Measurements from ENCODE around the gene ZNF282. TPM values are rescaled to one million over a fixed set of nuclear protein-coding genes. Genes with fewer than 3 reads are reported as not detected.

Gene ZNF282
- total RNA-seq, 4 donors from 2014 or later: 10.6 to 83.3 (median 17.7) TPM

DNA sequence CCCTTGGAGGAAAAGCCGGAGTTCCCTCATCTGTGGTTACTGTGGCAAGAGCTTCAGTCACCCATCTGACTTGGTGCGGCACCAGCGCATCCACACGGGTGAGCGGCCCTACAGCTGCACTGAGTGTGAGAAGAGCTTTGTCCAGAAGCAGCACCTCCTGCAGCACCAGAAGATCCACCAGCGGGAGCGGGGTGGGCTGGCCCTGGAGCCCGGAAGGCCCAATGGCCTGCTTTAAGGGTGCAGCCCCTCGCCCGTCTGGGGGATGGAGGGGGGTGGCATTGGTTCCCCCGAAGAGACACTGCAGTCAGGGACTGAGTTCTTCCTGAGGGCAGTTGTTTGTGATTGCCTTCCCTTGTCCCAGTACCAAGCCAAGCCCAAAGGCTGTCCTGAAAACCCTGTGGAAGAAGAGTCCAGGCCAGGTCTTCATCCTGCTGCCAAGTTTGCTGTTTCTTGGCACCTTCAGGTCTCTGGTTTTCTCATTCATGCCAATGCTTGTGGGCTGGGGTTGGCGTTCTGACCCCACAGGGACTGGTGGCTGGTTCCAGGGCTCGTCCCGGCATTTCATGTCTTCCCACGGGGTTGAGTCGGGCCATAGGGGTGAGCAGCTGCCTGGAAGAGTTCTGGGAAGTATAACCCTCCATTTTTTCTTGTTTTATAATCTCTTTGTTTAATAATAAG, 59.0 kb downstream of the ZNF282 start:
- ATAC-seq (ENCODE audit: low FRiP score): no peak
- TF ChIP-seq, protein P1, sequence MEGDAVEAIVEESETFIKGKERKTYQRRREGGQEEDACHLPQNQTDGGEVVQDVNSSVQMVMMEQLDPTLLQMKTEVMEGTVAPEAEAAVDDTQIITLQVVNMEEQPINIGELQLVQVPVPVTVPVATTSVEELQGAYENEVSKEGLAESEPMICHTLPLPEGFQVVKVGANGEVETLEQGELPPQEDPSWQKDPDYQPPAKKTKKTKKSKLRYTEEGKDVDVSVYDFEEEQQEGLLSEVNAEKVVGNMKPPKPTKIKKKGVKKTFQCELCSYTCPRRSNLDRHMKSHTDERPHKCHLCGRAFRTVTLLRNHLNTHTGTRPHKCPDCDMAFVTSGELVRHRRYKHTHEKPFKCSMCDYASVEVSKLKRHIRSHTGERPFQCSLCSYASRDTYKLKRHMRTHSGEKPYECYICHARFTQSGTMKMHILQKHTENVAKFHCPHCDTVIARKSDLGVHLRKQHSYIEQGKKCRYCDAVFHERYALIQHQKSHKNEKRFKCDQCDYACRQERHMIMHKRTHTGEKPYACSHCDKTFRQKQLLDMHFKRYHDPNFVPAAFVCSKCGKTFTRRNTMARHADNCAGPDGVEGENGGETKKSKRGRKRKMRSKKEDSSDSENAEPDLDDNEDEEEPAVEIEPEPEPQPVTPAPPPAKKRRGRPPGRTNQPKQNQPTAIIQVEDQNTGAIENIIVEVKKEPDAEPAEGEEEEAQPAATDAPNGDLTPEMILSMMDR (IDR thresholded peaks at IDR 0.05): no peak

DNA sequence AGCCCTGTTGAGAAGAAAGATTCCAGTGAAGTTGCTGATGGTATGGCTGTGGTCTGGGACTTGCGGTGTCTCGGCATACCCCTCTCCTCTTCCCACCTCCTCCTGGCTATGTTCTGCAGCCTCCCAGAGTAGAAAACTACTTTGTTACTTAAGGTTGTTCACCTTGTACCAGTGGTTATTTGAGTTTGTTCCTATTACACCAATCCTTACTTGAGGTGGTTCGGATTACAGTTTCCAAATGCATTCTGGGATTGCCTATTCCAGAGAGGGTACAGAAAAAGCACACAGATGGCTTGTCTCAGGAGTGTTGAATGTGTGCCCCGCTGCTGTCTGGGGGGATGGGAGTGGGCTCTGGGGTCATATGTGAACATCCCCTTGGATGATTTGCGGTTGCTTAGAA, 59.8 kb downstream of the ZNF282 start:
- ATAC-seq (ENCODE audit: low FRiP score) (no peak), DNase-seq (ENCODE audit: low spot score) (no peak)
- TF ChIP-seq, protein P1 (IDR thresholded peaks at IDR 0.05): no peak

More for the DNA sequence above, 59.0 kb downstream of the ZNF282 start:
- DNase-seq (ENCODE audit: low spot score): no peak

DNA sequence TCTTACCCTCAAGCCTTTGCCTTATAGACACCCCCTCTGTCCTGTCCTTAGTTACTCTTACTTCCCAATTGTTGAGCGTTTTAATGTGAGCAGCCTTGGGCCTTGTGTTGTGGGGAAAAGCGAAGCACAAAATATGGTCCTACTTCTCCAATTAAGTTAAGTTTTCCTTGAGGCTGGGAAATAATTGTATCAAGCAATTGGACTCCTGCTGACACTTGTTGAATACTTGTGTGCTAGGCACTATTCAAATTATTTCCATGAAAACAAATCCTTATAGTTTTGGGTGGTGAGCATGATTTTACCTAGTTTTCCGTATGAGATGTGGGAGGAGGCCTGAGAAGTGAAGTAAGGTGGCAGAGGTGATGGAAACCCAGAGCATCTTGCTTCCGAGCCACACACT, 61.2 kb downstream of the ZNF282 start:
- TF ChIP-seq, protein P1 (IDR thresholded peaks at IDR 0.05): no peak
- DNase-seq (ENCODE audit: low spot score) (no peak), ATAC-seq (ENCODE audit: low FRiP score) (no peak)

DNA sequence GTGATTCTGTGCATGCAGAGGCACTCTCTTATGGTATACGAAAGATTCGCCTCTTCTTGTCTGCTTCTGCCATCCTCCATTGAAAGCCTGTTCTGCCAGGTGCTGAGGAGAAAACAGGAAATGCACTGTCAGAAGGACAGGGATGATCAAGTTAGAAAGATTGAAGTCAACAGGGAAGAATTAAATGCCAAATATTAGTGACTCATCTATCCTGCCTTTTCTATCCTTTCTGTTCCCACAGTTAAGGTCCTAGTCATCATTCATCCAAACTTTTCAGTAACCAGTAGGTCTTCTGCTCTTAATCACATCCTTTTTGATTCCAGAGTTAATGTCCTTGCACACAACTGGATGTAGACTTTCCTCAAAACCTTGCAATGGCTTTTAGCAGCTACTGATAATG, 61.8 kb downstream of the ZNF282 start:
- ATAC-seq (ENCODE audit: low FRiP score) (no peak), DNase-seq (ENCODE audit: low spot score) (no peak)
- TF ChIP-seq, protein P1 (IDR thresholded peaks at IDR 0.05): no peak

DNA sequence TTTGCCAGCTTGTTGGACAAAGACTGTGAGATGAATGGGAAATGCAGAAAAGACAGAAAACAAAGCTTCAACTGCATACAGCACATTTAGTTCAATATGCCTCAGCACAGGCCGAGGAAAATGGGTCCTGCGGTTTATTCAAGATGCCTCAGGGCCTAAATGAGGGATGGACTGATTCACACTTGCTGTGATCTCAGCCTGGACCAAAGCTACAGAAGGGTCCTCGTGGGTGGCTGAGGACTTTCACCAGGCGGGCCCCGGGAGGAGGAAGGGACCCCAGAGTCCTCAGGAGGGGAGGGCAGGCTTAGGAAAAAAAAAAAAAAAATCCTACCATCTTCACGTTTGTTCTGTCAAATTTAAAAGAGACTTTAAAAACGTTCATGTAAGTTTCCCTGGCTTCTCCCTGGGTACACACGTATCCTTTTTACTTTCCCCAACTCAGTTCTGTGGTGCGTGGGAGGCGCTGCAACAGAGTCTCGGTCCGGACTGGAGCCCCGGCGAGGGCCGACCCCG, 66.0 kb downstream of the ZNF282 start:
- TF ChIP-seq, protein P1 (IDR thresholded peaks at IDR 0.05): no peak
- ATAC-seq (ENCODE audit: low FRiP score) (no peak), DNase-seq (ENCODE audit: low spot score) (no peak)

DNA sequence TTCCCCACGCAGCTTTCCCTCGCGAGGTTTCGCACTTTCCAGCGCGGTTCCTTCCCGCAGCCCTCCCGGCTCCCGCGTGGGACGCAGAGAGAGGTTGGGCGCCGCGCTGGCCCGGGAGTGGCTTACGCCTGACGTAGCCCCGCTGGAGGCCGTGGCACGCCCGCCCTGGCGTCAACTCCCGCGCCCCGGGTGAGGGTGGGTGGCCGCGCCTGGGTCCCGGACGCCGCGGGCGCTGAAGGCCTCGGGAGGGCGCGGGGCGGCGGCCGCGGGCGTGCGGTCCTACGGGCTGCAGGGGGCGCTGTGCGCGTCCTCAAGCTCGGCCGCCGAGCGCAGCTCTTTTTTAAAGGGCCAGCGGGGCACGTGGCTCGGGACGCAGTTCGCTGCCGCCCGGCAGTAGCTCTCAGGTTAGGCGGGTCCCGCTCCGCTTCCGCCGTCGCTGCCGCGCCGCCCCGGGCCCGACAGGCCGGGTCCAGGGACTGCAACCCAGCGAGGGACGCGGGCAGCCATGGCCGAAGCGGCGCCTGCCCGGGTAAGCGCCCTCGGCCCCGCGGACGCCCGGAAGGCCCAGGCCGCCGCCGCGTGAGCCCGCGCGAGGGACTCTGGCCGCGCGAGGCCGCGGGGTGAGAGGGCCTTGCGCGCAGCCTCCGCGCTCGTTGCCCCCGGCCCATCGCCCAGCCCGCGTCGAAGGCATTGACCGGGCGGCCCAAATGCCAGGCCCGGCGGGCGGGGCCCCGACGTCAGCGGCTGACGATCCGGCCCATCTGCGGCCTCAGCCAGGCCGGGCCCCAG, 66.7 kb downstream of the ZNF282 start, which contains the start of gene ZNF783:
TSS of gene ZNF783 (plus strand) at position 368 of the 789 bp plus-strand sequence. CDS start at position 506, 138 bp downstream.
- DNase-seq (ENCODE audit: low spot score) (peak; percentile 53), ATAC-seq (ENCODE audit: low FRiP score) (peak; percentile 96)
- TF ChIP-seq, protein P1 (IDR thresholded peaks at IDR 0.05): peak in 1 of 3 donors; percentile 92

All from omental fat pad (tissue), 4 donors.